Fibroblast of pulmonary artery (primary cell): ENCODE data around the gene ERMN.

Source experiments
- DNase-seq: peaks from one replicate; pipeline ENCODE4 v3.0.0-alpha.2; 2010; ENCODE audit warnings: low read depth
- H3K4me3 ChIP-seq: replicated peaks from 2 replicates; pipeline ENCODE4 v1.5.1; 2011; ENCODE audit warnings: low read depth, mild to moderate bottlenecking, control low read depth, low read length, moderate library complexity
- CTCF ChIP-seq: IDR thresholded peaks from 2 replicates; pipeline ENCODE4 v1.5.1; 2011; ENCODE audit warnings: mild to moderate bottlenecking, control low read depth, low read length, inconsistent platforms; ENCODE audit errors: missing control alignments

Gene ERMN

GRCh38 chr2:157329524-157329923 lies 3.9 kb upstream of the ERMN start:
- H3K4me3 ChIP-seq: no peak overlapping the region
- no peak for TF ChIP-seq CTCF
- DNase-seq: no peak

GRCh38 chr2:157327621-157328500 lies 2.2 kb upstream of the ERMN start:
- DNase-seq: peak; percentile 83
- no peak overlapping the region for H3K4me3 ChIP-seq
- TF ChIP-seq CTCF: peak; percentile 100

- DNase-seq: no peak
- H3K4me3 ChIP-seq: no peak overlapping the region
- no peak for TF ChIP-seq CTCF
These were observed 1.6 kb upstream of the ERMN start for GRCh38 chr2:157327200-157327599.

- no peak for TF ChIP-seq CTCF
- H3K4me3 ChIP-seq: no peak overlapping the region
- no peak for DNase-seq
These were observed 1.1 kb upstream of the ERMN start for GRCh38 chr2:157326698-157327097.

GRCh38 chr2:157324331-157324843 lies 1.2 kb downstream of the ERMN start:
- no peak for TF ChIP-seq CTCF
- no peak overlapping the region for H3K4me3 ChIP-seq
- DNase-seq: no peak

- H3K4me3 ChIP-seq: no peak overlapping the region
- TF ChIP-seq CTCF: no peak
- DNase-seq: no peak
These were observed 3.2 kb downstream of the ERMN start for GRCh38 chr2:157322432-157322831.

GRCh38 chr2:157321466-157321865 lies 4.2 kb downstream of the ERMN start:
- no peak for DNase-seq
- TF ChIP-seq CTCF: no peak
- H3K4me3 ChIP-seq: no peak overlapping the region
